HepG2 (cell line): ENCODE data around the gene EXTL1. TPM values are rescaled to one million over a fixed set of nuclear protein-coding genes. Genes with fewer than 3 reads are reported as not detected.

ENCODE experiments used
- ARHGAP35 ChIP-seq: sonication (generic); formaldehyde crosslinking; IDR thresholded peaks from 2 replicates; pipeline ENCODE4 v1.9.0; 2022; ENCODE audit warnings: mild to moderate bottlenecking, inconsistent platforms, moderate library complexity, missing genetic modification reagents, borderline replicate concordance
- CC2D1A ChIP-seq: sonication (generic); formaldehyde crosslinking; IDR thresholded peaks from 2 replicates; pipeline ENCODE4 v1.8.1; 2023; ENCODE audit warnings: mild to moderate bottlenecking, missing genetic modification reagents
- CENPT ChIP-seq: sonication (generic); formaldehyde crosslinking; IDR thresholded peaks from 2 replicates; pipeline ENCODE4 v1.8.0; 2022; ENCODE audit warnings: low read depth, mild to moderate bottlenecking, moderate library complexity, missing genetic modification reagents
- E2F2 ChIP-seq: sonication (generic); formaldehyde crosslinking; IDR thresholded peaks from 2 replicates; pipeline ENCODE4 v1.4.0; 2020; ENCODE audit warnings: missing genetic modification reagents, borderline replicate concordance
- EHMT2 ChIP-seq: fragments of 200-600 bp; sonication (generic); IDR thresholded peaks from 2 replicates; pipeline ENCODE4 v1.7.0; 2017; ENCODE audit warnings: antibody characterized with exemption, low read depth, low read length, borderline replicate concordance
- KAT7 ChIP-seq: IDR thresholded peaks from 2 replicates; pipeline ENCODE4 v1.6.1; 2018; ENCODE audit warnings: borderline replicate concordance, missing compliant biosample characterization
- MAFK ChIP-seq, 2 experiments: IDR thresholded peaks in 1 of 2; conservative IDR thresholded peaks in 1 of 2; 2 replicates each; pipeline ENCODE4 v1.6.1; 2011; ENCODE audit warnings: improper control_type of control experiment in 2 of 2, low read length in 2 of 2
- NFE2 ChIP-seq: sonication (generic); formaldehyde crosslinking; IDR thresholded peaks from 2 replicates; pipeline ENCODE4 v1.4.0; 2020; ENCODE audit warnings: missing genetic modification reagents
- NFIB ChIP-seq: sonication (generic); formaldehyde crosslinking; IDR thresholded peaks from 2 replicates; pipeline ENCODE4 v1.9.0; 2021; ENCODE audit warnings: missing genetic modification reagents, mild to moderate bottlenecking, borderline replicate concordance
- NFYB ChIP-seq: sonication (generic); formaldehyde crosslinking; IDR thresholded peaks from 2 replicates; pipeline ENCODE4 v1.4.0; 2020; ENCODE audit warnings: missing genetic modification reagents
- REL ChIP-seq: sonication (generic); formaldehyde crosslinking; conservative IDR thresholded peaks from 2 replicates; pipeline ENCODE4 v1.8.0; 2022; ENCODE audit warnings: mild to moderate bottlenecking, missing genetic modification reagents, moderate library complexity
- THAP7 ChIP-seq: sonication (generic); formaldehyde crosslinking; IDR thresholded peaks from 2 replicates; pipeline ENCODE4 v1.8.1; 2023; ENCODE audit warnings: mild to moderate bottlenecking, missing genetic modification reagents
- TRIM22 ChIP-seq: fragments of 450-650 bp; IDR thresholded peaks from 2 replicates; pipeline ENCODE4 v1.6.1; 2017
- ZBTB14 ChIP-seq: sonication (generic); formaldehyde crosslinking; IDR thresholded peaks from 2 replicates; pipeline ENCODE4 v1.4.0; 2020; ENCODE audit warnings: missing genetic modification reagents
- ZBTB42 ChIP-seq: sonication (generic); formaldehyde crosslinking; IDR thresholded peaks from 2 replicates; pipeline ENCODE4 v1.5.0; 2020; ENCODE audit warnings: mild to moderate bottlenecking, missing genetic modification reagents
- ZFP37 ChIP-seq: sonication (generic); formaldehyde crosslinking; IDR thresholded peaks from 2 replicates; pipeline ENCODE4 v1.4.0; 2020; ENCODE audit warnings: missing genetic modification reagents, borderline replicate concordance
- ZNF234 ChIP-seq: sonication (generic); formaldehyde crosslinking; conservative IDR thresholded peaks from 2 replicates; pipeline ENCODE4 v1.5.1; 2020; ENCODE audit warnings: mild to moderate bottlenecking, missing genetic modification reagents
- ZNF296 ChIP-seq: sonication (generic); formaldehyde crosslinking; conservative IDR thresholded peaks from 2 replicates; pipeline ENCODE4 v1.5.0; 2020; ENCODE audit warnings: mild to moderate bottlenecking, missing genetic modification reagents
- ZNF3 ChIP-seq: IDR thresholded peaks from 2 replicates; pipeline ENCODE4 v1.7.0; 2017; ENCODE audit warnings: inconsistent platforms
- ZNF382 ChIP-seq: sonication (generic); formaldehyde crosslinking; IDR thresholded peaks from 2 replicates; pipeline ENCODE4 v1.5.0; 2020; ENCODE audit warnings: missing genetic modification reagents, mild to moderate bottlenecking, borderline replicate concordance
- ZNF558 ChIP-seq: sonication (generic); formaldehyde crosslinking; IDR thresholded peaks from 2 replicates; pipeline ENCODE4 v1.9.0; 2022; ENCODE audit warnings: mild to moderate bottlenecking, missing genetic modification reagents, borderline replicate concordance
- ZNF607 ChIP-seq: sonication (generic); formaldehyde crosslinking; IDR thresholded peaks from 2 replicates; pipeline ENCODE4 v1.5.1; 2020; ENCODE audit warnings: missing genetic modification reagents, mild to moderate bottlenecking, borderline replicate concordance
- ZNF644 ChIP-seq: IDR thresholded peaks from 2 replicates; pipeline ENCODE4 v1.6.1; 2016; ENCODE audit warnings: low read depth
- ZNF782 ChIP-seq: sonication (generic); formaldehyde crosslinking; IDR thresholded peaks from 2 replicates; pipeline ENCODE4 v1.4.0; 2020; ENCODE audit warnings: missing genetic modification reagents, mild to moderate bottlenecking, borderline replicate concordance
- ZSCAN30 ChIP-seq: sonication (generic); formaldehyde crosslinking; IDR thresholded peaks from 2 replicates; pipeline ENCODE4 v1.5.0; 2020; ENCODE audit warnings: mild to moderate bottlenecking, missing genetic modification reagents
- polyA plus RNA-seq, 8 experiments: library from polyadenylated mRNA; depleted of rRNA in 3 of 8; stranded (reverse) in 7 of 8; unstranded in 1 of 8; fragments of >200 nt; fragmentation: Illumina TruSeq in 4 of 8; extraction: Trizol in 4 of 8; gene quantifications; 2 replicates each; pipeline versions ENCODE4 v1.2.1 to v1.2.3, GENCODE V29; 2011 to 2016; ENCODE audit warnings: low read depth in 4 of 8, missing spikeins in 1 of 8, mixed read lengths in 1 of 8; ENCODE audit not compliant: insufficient read depth in 1 of 8
- total RNA-seq, 5 experiments: library from RNA; depleted of rRNA; stranded (reverse); fragments of >200 nt; fragmentation: Illumina TruSeq; extraction: Trizol; gene quantifications; 2 replicates each; pipeline ENCODE4 v1.2.3, GENCODE V29; 2016; ENCODE audit warnings: low read depth in 1 of 5

Gene EXTL1
- total and polyA plus RNA-seq, 2 of the 13 experiments (the other 11 are each of a cell fraction or from before 2014, with no cell fraction given), result 0.35 to 1.0 TPM

- 0 out of 2 replicates have a peak, but pooled peaks have one; percentile 54 for TF ChIP-seq THAP7 (CRISPR knock-in tag)
- TF ChIP-seq REL (CRISPR knock-in tag), result no peak
- TF ChIP-seq NFYB (CRISPR knock-in tag), result peak; percentile 52
- no peak for TF ChIP-seq NFIB
- TF ChIP-seq TRIM22, result no peak
- peak; percentile 50; the same call in 1 of the 2 replicates for TF ChIP-seq ZBTB14 (CRISPR knock-in tag)
- no peak; the same call in 1 of the 2 replicates for TF ChIP-seq ZNF782
- TF ChIP-seq ZBTB42 (CRISPR knock-in tag), result peak; percentile 72; the same call in 1 of the 2 replicates
- TF ChIP-seq NFE2 (CRISPR knock-in tag), result no peak
- TF ChIP-seq ZFP37, result peak; percentile 82; the same call in 1 of the 2 replicates
- peak; percentile 67; the same call in 1 of the 2 replicates for TF ChIP-seq ZNF644
- no peak; the same call in 1 of the 2 replicates for TF ChIP-seq E2F2 (CRISPR knock-in tag)
- no peak for TF ChIP-seq ZNF234 (CRISPR knock-in tag)
- TF ChIP-seq ZSCAN30 (CRISPR knock-in tag), result peak; percentile 72
- TF ChIP-seq KAT7 (CRISPR knock-in tag), result peak; percentile 97
- peak; percentile 53; the same call in 1 of the 2 replicates for TF ChIP-seq ZNF3 (CRISPR knock-in tag)
- peak; percentile 60; the same call in 1 of the 2 replicates for TF ChIP-seq ZNF558 (CRISPR knock-in tag)
- 0 out of 2 replicates have a peak, but pooled peaks have one; percentile 64 for TF ChIP-seq ARHGAP35 (CRISPR knock-in tag)
- no peak for TF ChIP-seq CENPT
- no peak for TF ChIP-seq ZNF382 (CRISPR knock-in tag)
- TF ChIP-seq MAFK (conservative IDR thresholded peaks at IDR 0.05 in 1 of 2, IDR thresholded peaks at IDR 0.05 in 1 of 2; ENCODE audit: low read length in 2 of 2), result 0 out of 4 replicates have a peak, but pooled peaks of 1 of the 2 experiments have one; percentile 19
- no peak for TF ChIP-seq CC2D1A (CRISPR knock-in tag)
- peak; percentile 67; the same call in 1 of the 2 replicates for TF ChIP-seq ZNF607 (CRISPR knock-in tag)
- no peak for TF ChIP-seq ZNF296 (CRISPR knock-in tag)
- peak; percentile 38; the same call in 1 of the 2 replicates for TF ChIP-seq EHMT2
Measured at GRCh38 chr1:25997828-25998761, 23.5 kb upstream of the EXTL1 start, which contains the start of gene PAFAH2 (continued).
